SH-SY5Y (cell line): ENCODE measurements around the gene TDRD9.

Source experiments
- GATA2 ChIP-seq: IDR thresholded peaks from 2 replicates; pipeline ENCODE4 v1.6.1; 2011; ENCODE audit warnings: mild to moderate bottlenecking, low read depth, low read length
- GATA3 ChIP-seq: IDR thresholded peaks from 2 replicates; pipeline ENCODE4 v1.6.1; 2011; ENCODE audit warnings: low read depth, mild to moderate bottlenecking, low read length, moderate library complexity

TDRD9 gene

DNA sequence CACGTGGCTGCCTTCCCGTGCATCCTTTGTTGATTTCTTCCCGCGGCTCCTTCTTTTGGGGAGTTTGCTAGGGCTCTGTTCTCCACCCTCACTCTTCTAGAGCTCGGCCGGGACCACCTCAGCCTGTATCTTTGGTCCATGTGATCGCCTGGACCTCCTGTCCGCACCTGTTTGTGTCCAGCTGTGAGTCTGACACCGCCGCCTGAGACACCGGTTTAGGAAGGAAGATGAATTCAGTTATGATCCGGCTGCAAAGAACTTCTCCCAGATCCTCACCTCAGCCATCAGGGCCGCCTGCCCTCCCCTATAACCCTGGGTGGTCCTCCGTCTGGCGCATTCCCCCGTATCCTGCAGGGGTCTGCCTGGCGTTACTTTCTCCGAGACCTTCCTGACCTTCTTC is 690 bp upstream of the TDRD9 start:
- no peak for TF ChIP-seq GATA3
- TF ChIP-seq GATA2 = no peak

DNA sequence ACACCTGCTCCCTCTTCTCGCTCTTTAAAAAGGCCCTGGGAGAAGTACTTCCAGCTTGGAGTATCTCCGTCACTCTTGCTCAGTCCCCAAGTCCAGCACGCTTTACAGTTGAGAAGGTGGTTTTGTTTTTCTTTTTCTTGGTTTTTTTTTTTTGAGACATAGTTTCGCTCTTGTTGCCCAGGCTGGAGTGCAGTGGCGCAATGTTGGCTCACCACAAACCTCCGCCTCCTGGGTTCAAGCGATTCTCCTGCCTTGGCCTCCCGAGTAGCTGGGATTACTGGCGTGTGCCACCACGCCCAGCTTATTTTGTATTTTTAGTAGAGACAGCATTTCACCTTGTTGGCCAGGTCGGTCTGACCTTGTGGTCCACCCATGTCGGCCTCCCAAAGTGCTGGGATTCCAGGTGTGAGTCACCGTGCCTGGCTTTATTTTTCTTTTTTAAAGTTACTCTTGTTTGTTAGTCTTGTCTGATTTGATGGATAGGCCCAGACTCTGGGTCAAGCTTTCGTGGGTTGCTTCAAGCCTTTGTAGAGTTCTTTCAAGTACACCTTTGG is 1.9 kb downstream of the TDRD9 start:
- no peak for TF ChIP-seq GATA3
- no peak for TF ChIP-seq GATA2

DNA sequence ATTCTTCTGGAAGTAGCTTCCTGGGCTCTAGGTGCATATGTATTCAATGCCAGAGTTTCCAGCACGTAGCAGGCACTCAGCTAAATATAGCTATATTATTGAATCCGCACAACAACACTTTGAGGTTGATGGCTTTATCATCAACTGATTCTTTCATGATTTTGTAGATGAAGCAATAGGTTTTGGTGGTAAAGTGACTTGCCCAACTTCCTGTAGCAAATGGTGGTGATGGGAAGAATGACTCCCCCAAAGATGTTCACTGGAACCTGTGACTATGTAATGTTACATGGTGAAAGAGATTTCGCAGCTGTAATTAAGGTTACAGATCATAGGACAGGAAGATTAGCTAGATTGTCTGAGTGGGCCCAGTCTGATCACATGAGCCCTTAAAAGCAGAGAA is 3.2 kb downstream of the TDRD9 start:
- TF ChIP-seq GATA3 (no peak), GATA2 (no peak)

DNA sequence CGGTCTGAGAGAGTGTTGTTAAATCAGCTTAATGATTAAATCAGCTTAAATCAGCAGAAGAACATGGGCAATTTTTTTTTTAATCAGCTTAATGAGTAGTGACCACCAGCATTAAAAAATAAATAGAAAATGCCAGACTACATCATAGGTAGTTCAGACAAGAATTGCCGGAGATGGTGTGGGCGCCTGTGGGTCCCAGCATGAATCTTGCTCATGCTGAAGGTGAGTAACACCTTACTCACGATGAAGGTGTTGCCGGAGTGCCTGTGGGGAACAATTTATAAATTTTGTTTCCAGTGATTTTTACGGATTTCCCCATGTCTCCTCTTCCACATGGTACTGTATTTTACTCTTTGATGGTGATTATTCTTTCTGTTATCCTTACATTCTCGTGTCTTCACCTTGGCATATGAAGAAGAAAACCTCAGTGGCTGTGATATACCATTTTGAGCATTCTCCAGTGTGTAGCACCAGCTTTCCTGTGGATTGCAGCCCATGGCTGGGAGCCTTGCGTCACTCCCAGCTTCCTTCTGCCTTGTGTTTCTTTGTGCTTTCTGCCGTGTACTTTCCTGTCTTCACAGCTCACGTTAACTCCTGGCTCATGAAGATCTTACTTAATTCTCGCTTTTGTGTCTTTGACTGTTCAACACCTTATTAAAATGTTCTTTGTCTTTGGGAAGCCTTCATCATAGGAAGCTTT is 4.7 kb downstream of the TDRD9 start:
- TF ChIP-seq GATA3 = no peak
- TF ChIP-seq GATA2 = no peak

DNA sequence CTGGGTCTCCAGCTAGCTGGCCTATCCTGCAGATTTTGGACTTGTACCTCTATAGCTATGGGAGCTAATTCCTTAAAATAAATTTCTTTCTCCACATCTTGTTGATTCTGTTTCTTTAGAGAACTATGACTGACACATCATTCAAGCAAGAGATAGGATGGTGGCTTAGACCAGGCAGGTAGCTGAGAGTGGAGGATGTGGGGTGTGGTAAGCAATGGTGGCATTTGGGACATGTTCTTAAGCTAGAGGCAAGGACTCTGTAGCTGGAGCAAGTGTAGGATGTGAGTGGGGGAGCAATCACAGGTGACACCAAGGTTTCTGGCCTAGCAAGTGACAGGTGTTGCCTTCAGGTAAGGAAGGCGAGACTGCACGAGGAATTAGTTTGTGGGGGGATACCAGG is 6.8 kb downstream of the TDRD9 start:
- TF ChIP-seq GATA3 (no peak), GATA2 (no peak)

DNA sequence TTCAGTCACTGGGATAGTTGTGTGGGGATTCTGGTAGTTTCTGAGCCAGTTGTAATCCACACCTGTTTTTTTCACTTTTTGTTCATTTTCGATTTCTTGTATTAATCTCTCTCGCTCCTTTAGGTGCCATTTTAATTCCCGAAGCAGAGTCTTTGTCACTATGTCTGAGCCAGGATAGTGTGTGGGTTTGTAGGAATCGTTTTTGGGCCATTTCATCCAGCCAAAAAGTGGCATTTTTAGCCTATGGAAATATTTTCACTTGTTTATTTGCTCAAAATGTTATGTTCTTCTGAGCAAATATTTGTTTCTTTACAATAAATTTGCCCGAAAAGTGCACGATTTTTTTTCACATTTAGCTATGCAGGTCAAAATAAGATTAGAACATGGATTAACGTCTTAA is 13.2 kb downstream of the TDRD9 start:
- TF ChIP-seq GATA3 = no peak
- TF ChIP-seq GATA2 = no peak

DNA sequence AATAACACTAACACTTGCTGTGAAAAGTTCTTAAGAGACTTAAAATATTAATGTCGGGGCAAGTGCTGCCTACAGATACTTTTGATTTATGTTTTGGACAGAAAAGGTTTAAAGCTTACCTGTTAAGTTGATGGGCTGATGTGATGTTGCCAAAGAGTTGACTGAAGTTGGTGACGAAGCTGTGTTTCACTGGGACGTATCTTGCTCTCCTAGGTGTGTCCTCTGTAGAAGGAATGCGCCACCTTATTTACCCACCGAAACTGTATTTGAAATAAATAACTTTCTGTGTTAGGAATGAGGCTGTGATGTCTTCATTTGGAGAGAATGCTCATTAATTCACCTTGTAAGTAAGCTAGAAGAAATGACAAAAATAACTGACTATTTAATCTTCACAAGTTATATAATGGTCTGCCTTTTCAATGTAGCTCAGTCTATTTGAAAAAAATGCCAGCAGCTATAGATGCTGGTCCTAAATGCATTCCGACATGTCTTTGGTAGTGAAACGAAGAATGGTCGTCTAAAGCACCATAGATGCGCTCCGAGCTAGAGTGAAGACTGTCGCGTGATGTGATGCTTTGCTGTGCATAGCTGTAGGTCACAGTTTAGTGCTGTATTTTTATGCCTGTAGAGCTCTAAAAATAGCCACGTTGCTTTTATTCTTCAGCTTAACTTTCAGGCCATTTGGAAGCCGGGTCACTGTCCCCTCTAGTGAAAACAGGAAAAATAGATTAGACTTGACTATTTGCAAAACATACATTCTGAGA is 13.9 kb downstream of the TDRD9 start, which contains the start of gene RD3L:
TSS of gene RD3L (minus strand) at position 557 of the 764 bp plus-strand sequence. CDS start 834 bp downstream, outside the sequence.
- TF ChIP-seq GATA2 (no peak), GATA3 (no peak)

DNA sequence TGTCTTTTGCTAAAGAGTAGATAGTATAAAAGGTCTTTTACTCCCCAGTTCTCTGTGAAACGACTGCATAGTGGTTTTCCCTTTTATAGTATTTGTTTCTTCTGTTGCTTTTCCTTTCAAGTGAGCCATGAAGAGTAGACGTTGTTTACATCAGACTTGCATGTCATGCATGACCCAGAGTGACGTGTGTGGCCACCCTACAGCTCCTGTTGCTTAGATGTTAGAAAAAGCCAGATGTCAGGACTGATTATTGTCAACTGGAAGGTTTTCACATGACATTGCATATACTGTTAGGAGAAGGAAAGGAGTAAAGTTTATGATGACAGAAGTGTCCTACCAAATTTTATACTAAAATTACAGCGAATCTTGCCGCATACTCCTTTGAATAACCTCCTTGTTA is 15.4 kb downstream of the TDRD9 start:
- TF ChIP-seq GATA2 (no peak), GATA3 (no peak)

DNA sequence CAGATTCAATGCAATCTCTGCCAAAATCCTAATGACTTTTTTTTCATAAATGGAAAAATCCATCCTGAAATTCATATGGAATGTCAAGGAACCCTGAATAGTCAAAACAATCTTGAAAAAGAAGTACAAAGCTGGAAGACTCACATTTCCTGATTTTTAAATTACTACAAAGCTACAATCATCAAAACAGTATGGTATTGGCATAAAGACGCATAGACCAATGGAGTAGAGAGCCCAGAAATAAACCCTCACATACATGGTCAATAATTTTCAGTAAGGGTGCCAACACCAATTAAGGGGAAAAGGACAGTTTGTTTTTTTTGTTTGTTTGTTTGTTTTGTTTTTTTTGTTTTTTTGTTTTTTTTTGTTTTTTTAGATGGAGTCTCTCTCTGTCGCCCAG is 18.7 kb downstream of the TDRD9 start:
- TF ChIP-seq GATA2 (no peak), GATA3 (no peak)

DNA sequence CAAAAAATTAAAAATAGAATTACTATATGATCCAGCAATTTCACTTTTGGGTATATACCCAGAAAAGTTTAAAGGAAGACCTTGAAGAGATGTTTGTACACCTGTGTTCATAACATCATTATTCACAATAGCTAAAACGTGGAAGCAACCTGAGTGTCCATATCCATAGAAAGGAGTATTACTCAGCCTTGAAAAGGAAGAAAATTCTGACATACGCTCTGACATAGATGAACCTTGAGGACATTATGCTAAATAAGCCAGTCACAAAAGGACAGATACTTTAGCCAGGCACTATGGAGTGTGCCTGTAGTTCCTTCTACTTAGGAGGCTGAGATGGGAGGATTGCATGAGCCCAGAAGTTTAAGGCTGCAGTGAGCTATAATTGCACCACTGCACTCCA is 20.2 kb downstream of the TDRD9 start:
- TF ChIP-seq GATA2 = no peak
- no peak for TF ChIP-seq GATA3

DNA sequence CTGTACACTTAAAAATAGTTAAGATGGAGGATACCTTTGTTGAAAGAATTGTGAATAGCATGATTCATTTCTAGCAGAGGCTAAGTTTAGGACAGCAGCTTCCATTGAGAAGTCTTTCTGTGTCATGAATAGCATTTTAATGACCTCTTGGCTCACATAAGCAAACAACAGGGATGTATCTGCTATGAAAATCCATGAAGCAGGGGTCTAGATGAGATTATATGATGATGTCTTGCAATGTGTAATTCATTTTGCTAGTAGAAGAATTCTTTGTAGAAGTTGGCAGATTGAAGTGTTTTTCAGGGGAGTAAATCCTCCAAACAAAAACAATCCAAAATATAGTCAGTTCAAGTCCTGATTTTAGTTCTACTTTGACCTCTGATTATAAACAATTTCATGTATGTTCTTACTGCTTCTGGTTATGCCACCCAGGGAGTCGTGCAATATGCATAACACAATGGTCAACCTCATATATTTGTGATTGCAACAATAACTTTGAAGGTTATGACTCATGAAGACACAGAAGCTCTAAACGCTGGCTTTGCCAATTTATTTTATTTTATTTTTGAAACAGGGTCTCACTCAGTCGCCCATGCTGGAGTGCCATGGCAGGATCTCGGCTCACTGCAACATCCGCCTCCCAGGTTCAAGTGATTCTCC is 21.0 kb downstream of the TDRD9 start:
- TF ChIP-seq GATA3 = no peak
- TF ChIP-seq GATA2 = no peak

DNA sequence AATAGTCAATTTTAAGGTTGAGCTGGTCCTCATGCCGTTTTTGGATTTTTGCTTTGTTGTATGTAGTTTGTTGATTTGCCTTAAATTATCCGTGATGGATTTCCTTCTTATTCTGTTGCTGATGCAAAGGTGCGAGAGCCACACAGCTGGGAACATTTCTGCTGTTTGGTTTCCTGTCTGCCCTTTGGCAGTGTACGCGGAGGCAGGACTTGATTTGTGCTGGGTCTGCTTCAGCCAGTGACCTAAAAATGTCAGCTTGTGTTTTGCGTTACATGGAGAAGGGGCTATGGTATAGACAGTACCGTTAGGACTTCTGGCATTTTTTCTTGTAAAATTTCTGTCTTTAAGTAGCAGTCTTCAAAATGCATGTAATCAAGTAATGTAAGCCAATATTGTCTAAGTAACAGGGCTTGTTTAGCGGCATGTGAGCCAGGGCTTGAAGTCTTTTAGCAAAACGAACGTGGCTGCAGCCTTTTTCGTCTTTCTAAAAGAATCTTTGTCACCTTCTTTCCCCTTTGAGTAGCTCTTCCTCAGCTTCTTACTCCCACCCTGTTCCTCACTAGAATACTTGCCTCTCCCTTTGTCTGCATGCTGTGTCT is 32.3 kb downstream of the TDRD9 start:
- TF ChIP-seq GATA3 = no peak
- no peak for TF ChIP-seq GATA2

DNA sequence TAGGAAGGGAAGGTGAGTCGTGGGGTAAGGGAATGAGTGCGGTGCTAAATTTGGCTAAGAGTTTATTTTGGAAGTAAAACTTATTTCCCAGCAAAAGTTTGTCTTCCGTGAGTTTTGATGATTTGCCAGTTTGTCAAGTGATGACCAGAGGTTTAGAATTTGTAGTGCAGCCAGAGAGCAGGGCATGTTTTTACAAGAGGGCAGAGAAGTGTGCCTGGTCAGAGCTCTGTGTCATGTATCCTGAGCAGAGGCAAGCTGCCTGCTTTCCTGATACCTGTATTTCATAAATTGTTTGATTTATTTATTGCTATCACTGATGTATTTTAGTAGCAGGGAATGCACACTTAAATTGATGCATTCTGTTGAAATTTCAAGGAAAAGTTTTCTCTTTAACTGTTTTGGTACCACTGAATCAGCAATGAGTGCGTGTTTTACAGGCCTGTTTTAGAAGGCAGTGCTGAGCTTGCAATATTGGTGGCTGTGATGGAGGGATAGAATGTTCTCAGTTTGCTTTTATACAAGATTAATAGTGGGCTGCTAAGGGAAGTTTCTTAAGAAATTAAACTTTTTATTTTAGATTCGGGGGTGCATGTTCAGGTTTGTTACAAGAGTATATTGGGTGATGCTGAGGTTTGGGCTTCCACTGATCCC is 33.8 kb downstream of the TDRD9 start:
- no peak for TF ChIP-seq GATA2
- no peak for TF ChIP-seq GATA3
